Stimulated activated CD8-positive, alpha-beta memory T cell treated with anti-CD3 and anti-CD28 coated beads, Interleukin-4, amount 100 ng/mL, for 48 hours (primary cell): ENCODE data around the gene SIRPD.
"Not testable (repeated sequence)": the region's sequence is repeated elsewhere in the genome, so short reads cannot be mapped to it uniquely, and the experiment has no call there.

ENCODE experiments used
- DNase-seq: peaks from one replicate; pipeline ENCODE4 v3.0.0-alpha.2; 2020

Gene SIRPD

GRCh38 chr20:1557605-1558004 is at the start of gene SIRPD:
SIRPD (minus strand) TSS chr20:1557705; CDS start chr20:1557653, 52 bp downstream.
- no peak for DNase-seq

DNA sequence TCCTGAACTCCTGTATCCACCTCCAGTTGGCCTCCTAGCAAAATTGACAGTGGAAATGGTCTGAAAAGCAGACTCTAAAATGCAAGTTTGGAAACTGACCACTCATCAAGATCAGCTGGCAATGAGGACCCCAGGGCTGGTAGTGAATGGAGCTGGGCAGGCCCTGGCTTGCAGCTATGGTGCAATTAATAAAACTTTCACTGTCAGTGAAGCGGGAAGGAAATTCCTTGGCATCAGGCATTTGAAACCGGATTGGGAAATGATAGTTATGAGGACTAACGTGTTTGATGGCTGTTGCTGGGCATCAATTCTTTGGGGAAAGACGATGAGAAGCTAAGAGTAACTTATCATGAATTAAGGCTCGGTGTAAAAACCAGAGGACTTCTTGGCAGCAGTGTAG is 43.2 kb upstream of the SIRPD start:
- DNase-seq: no peak

DNA sequence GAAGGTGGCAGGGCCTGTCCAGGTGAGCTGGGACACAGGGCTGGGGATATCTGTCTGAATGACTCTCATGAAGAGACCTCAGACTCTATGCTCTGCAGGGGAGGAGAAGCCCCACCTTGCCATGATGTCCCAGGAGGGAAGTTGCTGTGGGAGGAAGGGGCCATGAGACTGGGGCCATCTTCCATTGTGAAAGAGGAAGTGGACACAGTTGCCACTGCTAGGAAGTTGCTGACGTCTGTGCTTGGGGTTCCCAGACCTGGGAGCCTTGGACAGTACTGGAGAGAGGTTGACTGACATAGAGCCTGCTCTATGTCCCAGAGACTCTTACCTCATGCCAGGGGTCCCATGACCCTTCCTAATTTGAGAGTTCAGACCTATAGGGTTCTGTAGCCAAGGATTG is 37.8 kb upstream of the SIRPD start:
- DNase-seq: no peak

GRCh38 chr20:1588533-1589460 is 31.3 kb upstream of the SIRPD start:
- DNase-seq: no peak

- DNase-seq: no peak
Measured at GRCh38 chr20:1587781-1588532, 30.5 kb upstream of the SIRPD start.

- no peak for DNase-seq
Measured at GRCh38 chr20:1579488-1579887, 22.0 kb upstream of the SIRPD start.

DNA sequence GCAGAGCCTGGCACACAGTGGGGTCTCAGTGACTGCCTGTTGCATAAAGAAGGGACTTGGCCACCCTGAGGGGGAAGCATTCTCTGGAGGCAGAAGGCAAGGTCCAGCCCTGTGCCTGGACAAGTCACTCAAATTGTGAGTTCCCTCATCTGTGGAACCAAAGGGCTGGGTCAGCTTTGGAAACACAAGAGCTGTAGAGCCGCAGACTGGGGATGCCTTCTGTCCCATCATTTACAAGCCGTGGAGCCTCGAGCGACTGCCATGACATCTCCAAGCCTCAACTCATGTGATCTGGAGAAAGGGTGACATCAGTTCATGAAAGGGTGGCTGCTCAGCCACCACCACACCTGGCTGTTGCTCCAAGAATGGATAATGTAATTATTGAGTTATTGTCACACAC is 20.4 kb upstream of the SIRPD start:
- no peak for DNase-seq

DNA sequence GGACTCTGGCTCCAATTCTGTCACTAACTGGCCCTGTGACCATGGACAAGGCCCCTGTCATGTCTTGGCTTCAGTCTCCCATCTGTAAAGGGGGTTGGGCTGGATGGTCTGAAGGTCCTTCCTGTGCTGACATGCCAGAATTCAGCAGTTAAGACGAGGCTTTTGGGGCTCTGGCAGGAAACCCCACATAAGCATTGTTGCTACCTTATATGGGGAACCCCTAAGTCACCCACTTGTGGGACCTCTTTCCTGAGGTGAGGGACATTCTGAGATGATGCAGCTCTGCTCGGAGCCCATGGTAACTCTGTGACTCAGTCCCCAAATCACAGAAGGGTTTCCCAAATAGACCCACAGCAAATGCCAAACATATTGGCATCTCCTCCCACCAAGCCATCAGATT is 19.8 kb upstream of the SIRPD start:
- not testable (repeated sequence) for DNase-seq

DNA sequence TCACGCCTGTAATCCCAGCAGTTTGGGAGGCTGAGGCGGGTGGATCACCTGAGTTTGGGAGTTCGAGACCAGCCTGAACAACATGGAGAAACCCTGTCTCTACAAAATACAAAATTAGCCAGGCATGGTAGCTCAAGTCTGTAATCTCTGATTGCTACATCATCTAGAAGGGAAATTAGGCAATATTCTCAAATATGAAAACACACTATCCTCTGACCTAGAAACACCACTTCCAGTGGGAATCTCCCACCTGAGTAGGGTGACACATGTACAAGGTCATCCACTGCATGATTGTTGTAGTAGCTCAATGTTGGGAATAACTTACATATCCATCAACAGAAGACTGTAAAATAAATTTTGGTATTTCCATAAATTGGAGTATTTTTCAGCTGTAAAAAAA is 19.1 kb upstream of the SIRPD start:
- DNase-seq: no peak

GRCh38 chr20:1576003-1576402 is 18.5 kb upstream of the SIRPD start:
- DNase-seq: peak; percentile 39

GRCh38 chr20:1571583-1571982 is 14.1 kb upstream of the SIRPD start:
- not testable (repeated sequence) for DNase-seq

GRCh38 chr20:1569415-1569881 is 11.9 kb upstream of the SIRPD start:
- no peak for DNase-seq

- DNase-seq: no peak
Measured at GRCh38 chr20:1568163-1568490, 10.6 kb upstream of the SIRPD start.

DNA sequence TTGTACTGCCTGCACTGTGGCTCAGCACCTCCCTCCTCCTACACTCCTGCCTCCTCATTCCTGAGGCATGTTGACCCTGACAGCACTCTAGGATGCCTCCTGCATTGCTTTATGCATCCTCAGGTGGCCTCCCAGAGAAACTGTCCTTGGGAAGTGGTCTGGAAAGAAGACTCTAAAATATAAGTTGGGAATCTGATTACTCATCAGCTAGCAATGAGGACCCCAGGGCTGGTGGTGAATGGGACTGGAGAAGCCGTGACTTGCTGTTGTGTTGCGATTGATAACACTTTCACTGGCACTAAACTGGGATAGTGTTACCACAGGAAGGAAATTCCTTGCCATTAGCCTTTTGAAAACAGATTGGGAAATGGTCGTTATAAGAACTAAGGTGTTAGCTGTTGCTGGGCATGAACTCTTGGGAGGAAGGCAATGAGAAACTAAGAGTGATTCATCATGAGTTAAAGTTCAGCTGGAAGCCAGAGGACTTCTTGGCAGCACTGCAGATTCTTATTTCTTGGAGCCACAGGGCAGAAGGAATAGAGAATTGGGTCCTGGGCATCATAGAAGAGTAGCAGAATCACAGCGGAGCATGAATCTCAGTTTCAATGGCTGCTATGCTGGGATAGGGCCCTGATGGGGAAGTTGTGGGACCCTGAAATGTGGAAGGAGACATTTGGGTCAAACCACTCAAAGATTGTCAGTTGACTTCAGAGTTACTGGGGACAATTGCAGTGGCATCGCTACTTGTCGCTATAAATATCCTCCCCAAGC is 10.1 kb upstream of the SIRPD start:
- no peak for DNase-seq

DNA sequence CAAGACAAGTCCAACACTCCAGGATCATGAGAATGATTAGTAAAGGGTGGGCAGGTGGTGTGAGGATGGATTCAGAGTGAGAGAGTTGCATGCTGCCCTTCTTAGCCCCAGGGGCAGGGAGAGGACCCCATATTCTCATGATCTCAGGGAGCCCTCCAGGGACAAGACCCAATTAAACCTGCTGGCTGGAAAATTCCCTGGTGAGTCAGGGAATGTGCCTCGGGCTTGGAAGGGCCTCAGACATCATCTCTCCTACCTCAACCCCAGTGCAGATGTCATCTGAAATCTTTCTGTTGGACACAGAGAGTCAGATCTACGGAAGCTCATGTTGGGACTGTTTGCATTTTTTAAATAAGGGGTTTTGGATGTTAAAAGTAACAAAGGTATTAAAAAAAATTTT is 9.2 kb upstream of the SIRPD start:
- no peak for DNase-seq

- no peak for DNase-seq
Measured at GRCh38 chr20:1565461-1565860, 8.0 kb upstream of the SIRPD start.

DNA sequence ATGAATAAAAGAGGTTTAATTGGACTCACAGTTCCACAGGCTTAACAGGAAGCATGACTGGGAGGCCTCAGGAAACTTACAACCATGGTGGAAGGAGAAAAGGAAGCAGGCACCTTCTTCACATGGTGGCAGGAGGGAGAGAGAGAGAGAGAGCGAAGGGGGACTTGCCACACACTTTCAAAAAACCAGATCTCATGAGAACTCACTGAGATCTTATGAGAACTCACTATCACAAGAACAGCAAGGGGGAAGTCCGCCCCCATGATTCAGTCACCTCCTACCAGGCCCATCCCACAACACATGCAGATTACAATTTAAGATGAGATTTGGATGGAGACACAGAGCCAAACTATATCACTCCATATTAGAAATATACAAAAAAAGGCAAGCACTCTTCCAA is 6.1 kb upstream of the SIRPD start:
- DNase-seq: no peak

DNA sequence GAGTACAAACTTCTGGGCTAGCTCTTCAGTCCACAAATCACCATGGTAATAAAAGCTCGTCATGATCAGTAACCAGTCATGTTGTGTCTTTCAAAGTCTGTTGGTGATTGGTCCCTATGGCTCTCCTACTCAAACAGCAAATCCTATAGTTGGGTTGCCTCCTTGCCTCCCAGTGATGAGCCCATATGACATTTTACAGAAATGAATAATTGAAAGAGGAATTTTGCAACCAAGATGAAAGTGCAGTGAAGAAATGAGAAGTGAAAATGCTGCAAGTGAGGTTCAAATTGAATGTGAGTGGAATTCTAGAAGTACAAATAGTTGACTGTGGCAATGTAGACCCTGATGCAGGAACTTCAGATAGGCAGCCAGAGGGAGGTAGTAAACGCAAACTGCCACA is 5.1 kb upstream of the SIRPD start:
- no peak for DNase-seq

- no peak for DNase-seq
Measured at GRCh38 chr20:1561350-1561749, 3.8 kb upstream of the SIRPD start.

- DNase-seq: no peak
Measured at GRCh38 chr20:1555952-1556351, 1.6 kb downstream of the SIRPD start.

DNA sequence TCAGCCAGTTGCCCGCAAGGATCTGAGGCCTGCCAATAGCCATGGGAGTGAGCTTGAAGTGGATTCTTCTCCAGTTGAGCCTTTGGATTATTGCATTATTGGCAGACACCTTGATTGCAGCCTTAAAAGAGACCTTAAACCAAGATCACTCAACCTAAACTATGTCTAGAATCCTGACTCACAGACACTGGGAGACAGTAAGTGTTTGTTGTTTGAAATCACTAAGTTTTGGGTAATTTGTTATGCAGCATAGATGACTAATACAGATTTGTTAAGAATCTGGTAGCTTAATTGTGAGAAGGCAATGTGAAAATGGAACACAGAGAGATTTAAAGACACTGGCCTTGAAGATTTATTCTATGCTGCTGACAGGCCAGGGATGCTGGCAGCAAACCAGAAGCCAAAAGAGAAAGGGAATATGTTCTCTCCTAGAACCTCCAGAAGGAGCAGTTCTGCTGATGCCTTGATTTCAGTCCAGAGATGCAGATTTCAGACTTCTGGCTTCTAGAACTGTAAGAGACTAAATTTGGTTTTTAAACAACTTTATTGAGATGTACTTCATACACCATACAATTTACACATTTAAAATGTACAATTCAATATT is 17.6 kb downstream of the SIRPD start:
- no peak for DNase-seq

DNA sequence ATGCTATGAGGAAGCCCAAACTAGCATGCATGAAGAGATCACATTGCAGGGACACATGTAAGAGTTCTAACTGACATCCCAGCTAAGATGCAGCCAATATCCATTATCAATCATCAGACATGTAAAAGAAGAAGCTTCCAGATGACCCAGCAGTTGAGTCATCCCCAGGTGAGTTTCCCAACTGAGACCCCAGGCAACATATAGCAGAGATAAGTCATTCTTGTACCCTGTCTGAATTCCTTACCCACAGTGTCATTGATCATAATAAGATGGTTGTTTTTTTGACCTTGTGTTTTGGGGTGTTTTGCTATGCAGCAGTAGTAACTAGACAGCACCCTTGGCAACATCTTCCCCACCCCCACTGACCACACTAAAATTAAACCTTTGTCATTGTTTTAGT is 18.9 kb downstream of the SIRPD start:
- DNase-seq: no peak

- no peak for DNase-seq
Measured at GRCh38 chr20:1537731-1538058, 19.8 kb downstream of the SIRPD start.
